GM12878 (cell line): Measurements from ENCODE around the gene P2RX6. TPM values are rescaled to one million over a fixed set of nuclear protein-coding genes. Genes with fewer than 3 reads are reported as not detected.

Source experiments
- ATAC-seq: fragments of 200-7000 bp; cut with Tn5 transposase; 3 replicates; pipeline ENCODE4 v1.9.1; 2020; ENCODE audit warnings: mild to moderate bottlenecking, moderate library complexity
- BruUV-seq: library from RNA; stranded (reverse); fragments of 400-500 nt; replicated peaks from 2 replicates; lab custom pipeline; 2021; lab: Mats Ljungman, UMichigan
- CTCF ChIA-PET: fragments of 300-600 bp; sonication (Branson Sonifier 250); formaldehyde crosslinking; extraction: SDS; loops from one replicate; lab custom pipeline; 2021; ENCODE audit warnings: inconsistent platforms; lab: Yijun Ruan, JAX
- POLR2A ChIA-PET: fragments of 350-600 bp; formaldehyde crosslinking; extraction: SDS; loops from one replicate; lab custom pipeline; 2021; ENCODE audit warnings: inconsistent platforms; lab: Charles Lee
- RAD21 ChIA-PET: fragments of 300-600 bp; sonication (Branson Sonifier 250); formaldehyde crosslinking; loops from one replicate; lab custom pipeline; 2023; ENCODE audit warnings: antibody characterized with exemption; ENCODE audit not compliant: unreplicated experiment; lab: Charles Lee
- SMC1A ChIA-PET: fragments of 300-600 bp; sonication (Branson Sonifier 250); formaldehyde crosslinking; loops from one replicate; lab custom pipeline; 2023; ENCODE audit not compliant: unreplicated experiment, uncharacterized antibody; lab: Charles Lee
- DNase-seq: peaks from one replicate; pipeline ENCODE4 v3.0.0-alpha.2; 2011; ENCODE audit warnings: low read depth, low spot score
- FAIRE-seq: peaks from 3 replicates; lab custom pipeline; 2011; peaks lifted over from hg19 to GRCh38; lab: Jason Lieb, UNC
- H2AFZ ChIP-seq: 2 replicates; pipeline ENCODE4 v1.6.0; 2011; ENCODE audit warnings: low read depth, low read length, control low read depth; ENCODE audit not compliant: control insufficient read depth
- H3K27ac ChIP-seq: 2 replicates; pipeline ENCODE4 v1.5.1; 2011; ENCODE audit warnings: control low read depth; ENCODE audit not compliant: control insufficient read depth, insufficient read depth
- H3K27me3 ChIP-seq, 2 experiments: replicated peaks in 1 of 2; 2 replicates each; pipeline versions ENCODE4 v1.6.0 to v1.6.1; 2011; ENCODE audit warnings: low read length in 1 of 2; ENCODE audit not compliant: control insufficient read depth in 2 of 2, insufficient read depth in 2 of 2
- H3K36me3 ChIP-seq, 2 experiments: 2 replicates each; pipeline ENCODE4 v1.5.1; 2011; ENCODE audit warnings: low read length in 1 of 2; ENCODE audit not compliant: control insufficient read depth in 2 of 2, insufficient read depth in 2 of 2
- H3K4me1 ChIP-seq: 2 replicates; pipeline ENCODE4 v1.6.1; 2011; ENCODE audit warnings: mild to moderate bottlenecking, low read length, moderate library complexity, mixed read lengths; ENCODE audit not compliant: control insufficient read depth, insufficient read depth
- H3K4me2 ChIP-seq: 2 replicates; pipeline ENCODE4 v1.6.0; 2011; ENCODE audit warnings: control low read depth; ENCODE audit not compliant: control insufficient read depth, insufficient read depth
- H3K4me3 ChIP-seq: fragments of 200-600 bp; sonication (generic); 2 replicates; pipeline ENCODE4 v1.5.1; 2016
- H3K79me2 ChIP-seq: 2 replicates; pipeline ENCODE4 v1.6.0; 2011; ENCODE audit warnings: low read length; ENCODE audit not compliant: control insufficient read depth, insufficient read depth
- H3K9ac ChIP-seq: 2 replicates; pipeline ENCODE4 v1.8.0; 2011; ENCODE audit warnings: low read length, control low read depth, mixed read lengths; ENCODE audit not compliant: control insufficient read depth, insufficient read depth
- H3K9me3 ChIP-seq: replicated peaks from 3 replicates; pipeline ENCODE4 v1.5.1; 2011; ENCODE audit warnings: mild to moderate bottlenecking, low read length; ENCODE audit not compliant: control insufficient read depth, insufficient read depth
- H4K20me1 ChIP-seq: 2 replicates; pipeline ENCODE4 v1.6.0; 2011; ENCODE audit not compliant: control insufficient read depth, insufficient read depth
- CBFB ChIP-seq: IDR thresholded peaks from 2 replicates; pipeline ENCODE4 v1.6.1; 2016; ENCODE audit warnings: antibody characterized with exemption, low read depth
- ELK1 ChIP-seq: IDR thresholded peaks from 2 replicates; pipeline ENCODE4 v1.6.1; 2012; ENCODE audit warnings: low read depth, low read length, improper control_type of control experiment
- NFYB ChIP-seq: IDR thresholded peaks from 2 replicates; pipeline ENCODE4 v1.6.1; 2011; ENCODE audit warnings: low read depth, mild to moderate bottlenecking, low read length, improper control_type of control experiment, moderate library complexity; ENCODE audit not compliant: insufficient read depth
- NR2C2 ChIP-seq: IDR thresholded peaks from 2 replicates; pipeline ENCODE4 v1.6.1; 2011; ENCODE audit warnings: borderline replicate concordance, low read depth; ENCODE audit not compliant: control insufficient read depth, insufficient read length
- POLR2AphosphoS5 ChIP-seq: IDR thresholded peaks from 2 replicates; pipeline ENCODE4 v1.6.1; 2011; ENCODE audit warnings: mild to moderate bottlenecking, low read length, inconsistent platforms
- RAD21 ChIP-seq: IDR thresholded peaks from 2 replicates; pipeline ENCODE4 v1.6.1; 2011; ENCODE audit warnings: mild to moderate bottlenecking, low read depth, low read length, moderate library complexity; ENCODE audit not compliant: insufficient read depth
- ZBED1 ChIP-seq: IDR thresholded peaks from 2 replicates; pipeline ENCODE4 v1.6.1; 2016; ENCODE audit warnings: borderline replicate concordance
- ZSCAN29 ChIP-seq: fragments of 450-650 bp; IDR thresholded peaks from 2 replicates; pipeline ENCODE4 v1.6.1; 2017; ENCODE audit warnings: mild to moderate bottlenecking, moderate library complexity
- ZZZ3 ChIP-seq: IDR thresholded peaks from 2 replicates; pipeline ENCODE4 v1.6.1; 2011; ENCODE audit warnings: low read depth; ENCODE audit not compliant: control insufficient read depth, insufficient read length
- WGBS: methylation state at CpG from one replicate; pipeline ENCODE4 v1.1.6; 2016; ENCODE audit warnings: low lambda C conversion rate; ENCODE audit not compliant: insufficient replicate concordance, insufficient coverage; ENCODE audit errors: missing lambda C conversion rate; 5-methylcytosine and 5-hydroxymethylcytosine counted together
- in situ Hi-C: fragments of 300-500 bp; cut with MboI; formaldehyde crosslinking; loops from 9 replicates; pipeline ENCODE4 v1.14.3; 2018; ENCODE audit warnings: mixed read lengths
- intact Hi-C: fragments of 100-400 bp; cut with micrococcal nuclease; formaldehyde crosslinking; loops from one replicate; pipeline ENCODE4 v1.14.2; 2022; ENCODE audit not compliant: unreplicated experiment
- polyA plus RNA-seq, 11 experiments: library from polyadenylated mRNA; depleted of rRNA in 4 of 11; unstranded in 6 of 11; stranded (reverse) in 5 of 11; fragments of >200 nt; fragmentation: Nextera tagmentation in 4 of 11; fragmentation: Illumina TruSeq in 1 of 11; extraction: Ambion mirVana in 4 of 11; extraction: Trizol in 1 of 11; gene quantifications; 1 replicate in 1 of 11; 2 replicates in 10 of 11; pipeline versions ENCODE4 v1.2.1 to v1.2.3, GENCODE V29; 2011 to 2016; ENCODE audit warnings: inconsistent platforms in 2 of 11, missing spikeins in 2 of 11, low read depth in 1 of 11
- total RNA-seq, 4 experiments: library from RNA; depleted of rRNA in 3 of 4; stranded (reverse); fragments of >200 nt in 3 of 4; fragmentation: Illumina TruSeq in 1 of 4; extraction: Trizol in 1 of 4; gene quantifications; 2 replicates each; pipeline versions ENCODE4 v1.2.1 to v1.2.3, GENCODE V29; 2013 to 2021

P2RX6 gene
- total and polyA plus RNA-seq, 10 of the 15 experiments (the other 5 are each of a cell fraction or from before 2014, with no cell fraction given): 0.03 to 0.21 (median 0.07) TPM; not detected in 5

GRCh38 chr22:20982563-20982882 is 32.4 kb upstream of the P2RX6 start:
- DNase-seq: no peak
- no peak for TF ChIP-seq NFYB
- no peak for TF ChIP-seq ZBED1
- no peak for TF ChIP-seq RAD21
- TF ChIP-seq POLR2AphosphoS5: no peak
- no peak for TF ChIP-seq NR2C2
- no peak for TF ChIP-seq ZZZ3
- TF ChIP-seq CBFB: no peak
- TF ChIP-seq ZSCAN29: no peak
- TF ChIP-seq ELK1: no peak
- SMC1A ChIA-PET: no interaction called here
- H3K4me3 ChIP-seq: peak overlapping the region; percentile 94
- H3K27me3 ChIP-seq: no peaks in the 10 kb centered on the region
- BruUV-seq: no TSS peak
- peak overlapping the region; percentile 82 for H3K27ac ChIP-seq
- WGBS: 1% methylated on average over 12 of the region's 12 CpGs
- H4K20me1 ChIP-seq: no peaks in the 10 kb centered on the region
- peaks cover 10% of the 10 kb centered on the region; the same call in 1 of the 2 replicates for H3K4me1 ChIP-seq
- FAIRE-seq: no peak
- POLR2A ChIA-PET: interaction anchor here (0.6 to 1.9 kb wide), 3 partner anchors 9 to 96 kb away, joined by 3 to 9 read pairs (median 5); partner anchors contain the start of gene THAP7
- peaks cover 16% of the 10 kb centered on the region for H3K79me2 ChIP-seq
- in situ Hi-C loops (no loop called here), intact Hi-C loops (no loop called here)
- peak overlapping the region; percentile 97 for H3K4me2 ChIP-seq
- peak overlapping the region; percentile 99 for H2AFZ ChIP-seq
- ATAC-seq: peak; percentile 49
- RAD21 ChIA-PET: interaction anchor here (0.9 to 1.8 kb wide), 6 partner anchors 11 to 117 kb away, joined by 3 to 7 read pairs (median 4); partner anchors contain the start of gene THAP7
- H3K9ac ChIP-seq: peak overlapping the region; percentile 95
- CTCF ChIA-PET: interaction anchor here (0.6 to 1.8 kb wide), 11 partner anchors 9 to 488 kb away, joined by 3 to 11 read pairs (median 3); partner anchors contain the start of genes PI4KA, SNAP29 and THAP7
- H3K36me3 ChIP-seq: no peaks in the 10 kb centered on the region
- H3K9me3 ChIP-seq: peaks cover 6% of the 10 kb centered on the region; the same call in 2 of the 3 replicates
